GM19397 (cell line): ENCODE data around the gene SPOP.
"Not testable (repeated sequence)": the region's sequence is repeated elsewhere in the genome, so short reads cannot be mapped to it uniquely, and the experiment has no call there.

Experiments used
- ATAC-seq: cut with Tn5 transposase; IDR thresholded peaks from one replicate; pipeline ENCODE4 v1.9.1; 2021; ENCODE audit warnings: mild to moderate bottlenecking, moderate library complexity; ENCODE audit not compliant: unreplicated experiment

Gene SPOP

GRCh38 chr17:49659661-49660382, 18.1 kb downstream of the SPOP start:
- no peak for ATAC-seq

GRCh38 chr17:49656247-49656646, 21.6 kb downstream of the SPOP start:
- no peak for ATAC-seq

DNA sequence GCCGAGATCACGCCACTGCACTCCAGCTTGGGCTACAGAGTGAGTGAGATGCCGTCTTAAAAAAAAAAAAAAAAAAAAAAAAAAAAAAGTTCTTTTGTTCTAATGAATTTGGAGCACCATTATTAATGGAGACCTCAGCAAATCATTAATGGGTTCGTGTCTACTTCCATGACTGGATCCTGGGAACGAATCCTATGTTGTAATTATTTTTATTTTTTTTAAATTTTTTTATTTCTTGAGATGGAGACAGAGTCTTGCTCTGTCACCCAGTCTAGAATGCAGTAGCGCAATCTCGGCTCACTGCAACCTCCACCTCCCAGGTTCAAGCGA, 30.7 kb downstream of the SPOP start:
- no peak for ATAC-seq

DNA sequence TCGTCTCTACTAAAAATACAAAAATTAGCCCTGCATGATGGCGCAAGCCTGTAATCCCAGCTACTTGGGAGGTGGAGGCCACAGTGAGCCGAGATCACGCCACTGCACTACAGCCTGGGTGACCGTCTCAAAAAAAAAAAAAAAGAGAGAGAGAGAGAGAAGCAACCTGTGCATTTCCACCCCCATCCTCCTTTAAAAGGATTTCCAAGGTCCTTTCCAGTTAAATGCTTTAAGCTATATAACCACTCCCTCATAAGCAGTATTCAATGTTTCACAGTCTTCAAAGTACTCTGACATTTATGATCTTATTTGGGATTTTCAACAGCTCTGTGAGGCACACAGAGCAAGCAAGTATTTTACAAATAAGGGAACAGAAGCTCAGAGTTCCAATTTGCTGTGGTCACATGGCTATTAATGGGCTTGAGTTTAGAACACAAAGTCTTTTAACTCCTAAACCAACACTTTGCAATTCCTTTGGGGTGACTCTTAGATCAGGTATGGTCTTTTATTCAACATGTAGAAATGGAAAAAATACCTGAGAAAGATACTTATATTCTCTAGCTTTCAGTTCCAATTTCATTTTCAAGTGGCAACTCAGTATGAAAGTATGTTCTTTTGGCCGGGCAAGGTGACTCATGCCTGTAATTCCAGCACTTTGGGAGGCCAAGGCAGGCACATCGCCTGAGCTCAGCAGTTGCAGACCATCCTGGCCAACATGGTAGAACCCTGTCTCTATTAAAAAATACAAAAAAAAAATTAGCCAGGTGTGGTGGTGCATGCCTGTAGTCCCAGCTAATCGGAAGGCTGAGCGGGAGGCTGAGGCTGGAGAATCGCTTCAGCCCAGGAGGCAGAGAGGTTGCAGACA, 31.3 kb downstream of the SPOP start:
- ATAC-seq = no peak

DNA sequence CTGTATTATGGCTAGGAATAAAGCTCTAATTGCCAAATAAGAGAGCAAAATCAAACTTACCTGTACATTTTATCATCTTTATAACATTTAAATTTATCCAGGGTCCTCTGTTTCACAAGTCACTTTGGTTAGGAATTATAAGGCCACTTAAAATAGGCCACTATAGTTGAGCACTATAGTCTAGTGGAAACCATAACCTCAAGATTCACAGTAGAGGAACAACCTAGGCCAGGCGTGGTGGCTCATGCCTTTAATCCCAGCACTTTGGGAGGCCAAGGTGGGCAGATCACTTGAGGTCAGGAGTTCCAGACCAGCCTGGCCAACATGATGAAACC, 31.9 kb downstream of the SPOP start:
- not testable (repeated sequence) for ATAC-seq

- ATAC-seq = no peak
Observed at GRCh38 chr17:49645654-49646053, 32.2 kb downstream of the SPOP start.

DNA sequence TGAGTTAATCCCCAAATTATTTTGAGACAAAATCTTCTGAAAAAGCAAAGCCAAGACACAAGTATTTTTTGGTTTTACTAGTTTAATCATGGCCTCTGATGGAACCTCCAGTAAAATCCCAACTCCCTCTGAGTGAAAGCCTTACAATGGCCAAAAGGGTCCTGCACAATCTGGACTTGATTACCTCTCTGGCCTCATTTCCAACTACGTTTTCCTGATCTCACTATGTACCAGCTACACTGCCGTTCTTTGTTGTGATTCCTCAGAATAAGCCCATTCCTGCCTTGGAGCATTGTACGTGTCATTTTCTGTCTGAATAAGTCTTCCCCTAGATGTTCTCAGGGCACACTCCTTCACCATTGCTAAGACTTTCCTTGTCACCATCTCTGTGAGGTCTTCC, 37.3 kb downstream of the SPOP start:
- no peak for ATAC-seq

- ATAC-seq = no peak
Observed at GRCh38 chr17:49638818-49639217, 39.1 kb downstream of the SPOP start.

- no peak for ATAC-seq
Observed at GRCh38 chr17:49637739-49638138, 40.2 kb downstream of the SPOP start.

GRCh38 chr17:49637050-49637449, 40.8 kb downstream of the SPOP start:
- ATAC-seq = no peak

- no peak for ATAC-seq
Observed at GRCh38 chr17:49635121-49635520, 42.8 kb downstream of the SPOP start.

GRCh38 chr17:49634485-49634860, 43.4 kb downstream of the SPOP start:
- no peak for ATAC-seq

- no peak for ATAC-seq
Observed at GRCh38 chr17:49633762-49634484, 44.0 kb downstream of the SPOP start.

DNA sequence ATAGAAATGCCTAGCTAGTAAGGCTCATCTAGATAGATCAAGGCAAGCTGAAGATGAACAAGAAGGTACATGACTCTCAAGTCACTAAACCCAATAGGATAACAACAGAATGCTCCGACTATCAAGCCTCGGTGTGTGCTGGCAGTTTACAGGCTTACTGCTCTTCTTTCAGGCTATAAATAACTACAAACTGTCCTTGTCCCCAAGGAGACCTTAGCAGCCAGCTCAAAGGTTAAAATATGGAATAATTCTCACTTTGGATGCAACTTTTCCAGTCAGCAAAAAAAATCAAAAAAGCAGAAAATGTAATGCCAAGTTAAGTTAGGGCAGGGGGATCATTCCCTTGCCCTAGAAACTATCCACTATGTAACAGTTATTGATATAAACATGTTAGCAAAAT, 44.6 kb downstream of the SPOP start:
- no peak for ATAC-seq

DNA sequence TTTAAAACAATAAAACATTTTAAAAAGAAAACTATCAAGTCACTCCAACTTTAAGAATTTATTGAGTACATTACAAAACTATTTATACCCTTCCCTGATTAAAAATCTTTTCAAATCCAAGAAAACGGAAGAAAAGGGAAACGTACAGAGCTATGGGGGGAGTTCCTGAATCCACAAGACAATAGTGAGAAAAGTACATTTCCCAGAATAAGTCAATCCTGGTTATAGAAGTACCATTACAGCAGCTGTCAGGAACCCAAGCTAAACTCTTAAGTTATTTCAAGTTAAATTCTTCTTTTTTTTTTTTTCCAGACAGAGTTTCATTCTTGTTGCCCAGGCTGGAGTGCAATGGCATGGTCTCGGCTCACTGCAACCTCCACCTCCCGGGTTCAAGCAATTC, 45.7 kb downstream of the SPOP start:
- ATAC-seq = no peak

GRCh38 chr17:49631496-49631895, 46.4 kb downstream of the SPOP start:
- no peak for ATAC-seq

DNA sequence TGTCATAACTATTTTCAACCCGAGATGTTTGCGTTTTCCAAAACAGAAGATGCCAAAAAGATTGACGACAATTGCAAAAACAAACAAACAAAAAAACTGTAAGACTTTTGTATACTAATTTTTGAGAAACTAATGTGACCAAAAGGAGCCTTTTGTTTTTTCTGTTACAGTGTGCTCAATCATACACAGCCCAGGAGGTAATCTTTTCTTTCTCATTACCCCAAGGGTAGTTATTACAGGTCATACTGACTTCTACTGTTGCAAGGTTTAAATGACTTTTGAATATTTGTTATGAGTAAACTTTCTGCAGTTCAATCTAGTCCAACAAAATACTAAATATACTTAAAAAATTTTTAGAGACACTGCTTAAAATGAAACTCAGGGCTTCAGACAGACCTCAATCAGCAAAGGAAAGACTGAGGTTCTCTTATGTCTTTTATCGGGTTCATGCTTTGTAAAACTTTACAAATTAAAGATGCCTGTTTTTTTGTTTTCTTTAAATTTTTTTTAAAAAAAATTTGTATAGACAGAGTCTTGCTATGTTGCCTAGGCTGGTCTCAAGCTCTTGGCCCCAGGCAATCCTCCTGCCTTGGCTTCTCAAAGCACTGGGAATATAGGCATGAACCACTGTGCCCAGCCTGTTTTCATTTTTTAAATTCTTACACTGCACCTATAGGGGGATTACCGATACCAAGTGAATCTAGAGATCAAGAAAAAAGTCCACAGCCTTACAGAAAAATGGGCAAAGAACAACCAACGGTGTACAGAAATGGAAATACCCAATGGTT, 47.6 kb downstream of the SPOP start:
- ATAC-seq = no peak

- no peak for ATAC-seq
Observed at GRCh38 chr17:49629447-49629846, 48.5 kb downstream of the SPOP start.

- ATAC-seq = no peak
Observed at GRCh38 chr17:49624896-49625295, 53.0 kb downstream of the SPOP start.

DNA sequence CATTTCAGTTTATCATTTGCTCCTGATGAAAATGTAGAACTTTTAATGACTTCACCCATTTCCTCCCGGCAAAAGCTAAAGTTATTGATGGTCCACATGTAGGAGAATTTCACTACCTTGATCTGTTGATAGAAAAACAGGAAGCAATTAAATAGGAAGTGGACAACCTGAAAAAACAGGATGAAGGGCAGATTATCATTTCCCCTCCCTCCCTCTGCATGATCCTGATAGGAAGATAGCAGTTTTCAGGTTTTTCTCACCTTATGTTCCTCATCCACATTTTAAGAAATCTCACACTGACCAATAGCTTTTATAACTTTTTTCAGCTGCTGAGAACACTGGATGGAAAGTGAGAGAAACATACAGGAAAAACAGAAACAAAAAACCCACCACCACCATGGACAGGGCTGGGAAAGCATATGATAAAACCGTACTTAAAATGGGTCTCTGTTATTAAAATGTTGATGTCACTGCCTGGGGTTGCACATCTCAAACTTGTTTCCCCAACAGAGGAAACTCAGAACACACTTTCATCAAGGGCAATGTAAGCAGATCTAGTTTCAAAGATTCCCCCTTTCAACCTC, 55.9 kb downstream of the SPOP start:
- no peak for ATAC-seq

- ATAC-seq = no peak
Observed at GRCh38 chr17:49621420-49621819, 56.5 kb downstream of the SPOP start.
